ENCODE data around the gene MYL2.

DNA sequence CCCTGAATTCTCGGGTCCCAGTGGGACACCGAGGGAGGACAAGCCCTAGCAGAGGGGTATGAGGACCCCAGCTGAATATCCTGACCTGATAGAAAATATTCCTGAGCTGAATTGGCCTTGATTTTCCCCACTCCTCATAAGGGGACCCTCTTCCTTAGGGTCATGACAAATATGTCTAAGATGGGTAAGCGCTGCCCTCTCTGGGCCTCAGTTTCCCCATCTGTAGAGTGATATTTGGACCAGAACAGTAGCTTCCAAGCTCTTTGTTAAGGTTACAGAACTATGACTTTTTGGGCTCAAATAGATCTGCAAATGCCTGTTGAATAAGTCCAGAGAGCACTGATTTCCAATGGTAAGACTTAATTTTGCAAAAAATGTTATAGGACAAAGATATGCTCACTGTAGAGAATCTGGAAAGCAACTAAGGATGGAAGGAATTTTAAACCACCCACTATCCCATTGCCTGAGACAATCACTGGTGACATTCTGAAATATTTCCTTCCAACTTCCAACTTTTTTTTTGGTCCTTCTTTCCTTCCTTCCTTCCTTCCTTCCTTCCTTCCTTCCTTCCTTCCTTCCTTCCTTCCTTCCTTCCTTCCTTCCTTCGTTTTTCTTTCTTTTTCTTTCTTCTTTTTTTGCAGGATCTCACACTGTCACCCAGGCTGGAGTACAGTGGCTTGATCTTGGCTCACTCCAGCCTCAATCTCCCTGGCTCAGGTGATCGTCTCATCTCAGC, 32.0 kb downstream of the MYL2 start:
- TF ChIP-seq, protein P1, sequence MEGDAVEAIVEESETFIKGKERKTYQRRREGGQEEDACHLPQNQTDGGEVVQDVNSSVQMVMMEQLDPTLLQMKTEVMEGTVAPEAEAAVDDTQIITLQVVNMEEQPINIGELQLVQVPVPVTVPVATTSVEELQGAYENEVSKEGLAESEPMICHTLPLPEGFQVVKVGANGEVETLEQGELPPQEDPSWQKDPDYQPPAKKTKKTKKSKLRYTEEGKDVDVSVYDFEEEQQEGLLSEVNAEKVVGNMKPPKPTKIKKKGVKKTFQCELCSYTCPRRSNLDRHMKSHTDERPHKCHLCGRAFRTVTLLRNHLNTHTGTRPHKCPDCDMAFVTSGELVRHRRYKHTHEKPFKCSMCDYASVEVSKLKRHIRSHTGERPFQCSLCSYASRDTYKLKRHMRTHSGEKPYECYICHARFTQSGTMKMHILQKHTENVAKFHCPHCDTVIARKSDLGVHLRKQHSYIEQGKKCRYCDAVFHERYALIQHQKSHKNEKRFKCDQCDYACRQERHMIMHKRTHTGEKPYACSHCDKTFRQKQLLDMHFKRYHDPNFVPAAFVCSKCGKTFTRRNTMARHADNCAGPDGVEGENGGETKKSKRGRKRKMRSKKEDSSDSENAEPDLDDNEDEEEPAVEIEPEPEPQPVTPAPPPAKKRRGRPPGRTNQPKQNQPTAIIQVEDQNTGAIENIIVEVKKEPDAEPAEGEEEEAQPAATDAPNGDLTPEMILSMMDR (IDR thresholded peaks at IDR 0.05), result no peak
- no peak for TF ChIP-seq POLR2A (IDR thresholded peaks at IDR 0.05)
